ENCODE measurements around the gene OPCML.

OPCML gene

GRCh38 chr11:133153031-133153430, 379.3 kb downstream of the OPCML start:
- in situ Hi-C loops (cut with HindIII; ENCODE audit: low sequenced_read_pairs), result no loop called here

DNA sequence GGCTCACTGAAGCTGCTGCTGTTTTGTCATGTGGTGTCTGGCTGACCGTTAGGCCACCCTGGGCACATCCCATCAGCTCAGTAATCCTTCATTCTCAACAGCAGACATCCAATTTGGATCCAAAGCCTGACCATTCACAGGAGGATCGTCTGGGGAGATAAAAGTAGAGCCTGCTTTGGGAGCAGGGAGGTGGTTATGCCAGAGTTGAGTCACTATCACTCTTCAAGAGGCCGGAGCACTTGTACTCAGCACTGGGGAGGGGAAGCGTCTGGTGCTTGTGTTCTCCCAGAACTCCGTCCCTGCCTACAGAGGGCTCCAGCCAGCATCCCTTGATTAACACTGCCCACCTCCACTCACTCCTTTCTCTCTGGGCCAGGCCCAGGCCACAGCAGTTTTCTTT, 382.6 kb downstream of the OPCML start:
- in situ Hi-C loops (cut with HindIII; ENCODE audit: low sequenced_read_pairs), result no loop called here

DNA sequence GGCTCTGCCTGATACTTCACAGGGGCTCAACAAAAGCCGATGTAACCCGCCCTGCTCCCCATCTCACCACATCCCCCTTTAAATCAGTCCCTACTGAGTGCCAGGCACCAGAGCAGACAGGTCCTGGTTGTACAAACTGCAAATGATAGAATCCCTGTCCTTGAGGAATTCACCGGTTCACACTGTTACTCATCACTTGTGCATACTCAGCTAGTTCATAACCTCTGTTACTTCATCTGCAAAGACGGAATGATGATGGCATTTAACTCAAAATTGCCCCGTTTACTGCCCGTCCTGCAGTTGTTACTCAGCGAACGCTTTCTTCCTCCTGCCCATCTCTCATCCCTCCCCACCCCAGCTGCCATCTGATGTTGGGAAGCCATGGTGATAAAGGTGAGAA, 384.7 kb downstream of the OPCML start:
- in situ Hi-C loops (cut with HindIII; ENCODE audit: low sequenced_read_pairs), result no loop called here

GRCh38 chr11:133146697-133147306, 385.5 kb downstream of the OPCML start:
- in situ Hi-C loops (cut with HindIII; ENCODE audit: low sequenced_read_pairs), result no loop called here

GRCh38 chr11:133137939-133138338, 394.4 kb downstream of the OPCML start:
- in situ Hi-C loops (cut with HindIII; ENCODE audit: low sequenced_read_pairs), result no loop called here

GRCh38 chr11:133137270-133137669, 395.0 kb downstream of the OPCML start:
- in situ Hi-C loops (cut with HindIII; ENCODE audit: low sequenced_read_pairs), result no loop called here

GRCh38 chr11:133136376-133136775, 395.9 kb downstream of the OPCML start:
- in situ Hi-C loops (cut with HindIII; ENCODE audit: low sequenced_read_pairs), result no loop called here

GRCh38 chr11:133134314-133135173, 397.8 kb downstream of the OPCML start:
- in situ Hi-C loops (cut with HindIII; ENCODE audit: low sequenced_read_pairs), result no loop called here

DNA sequence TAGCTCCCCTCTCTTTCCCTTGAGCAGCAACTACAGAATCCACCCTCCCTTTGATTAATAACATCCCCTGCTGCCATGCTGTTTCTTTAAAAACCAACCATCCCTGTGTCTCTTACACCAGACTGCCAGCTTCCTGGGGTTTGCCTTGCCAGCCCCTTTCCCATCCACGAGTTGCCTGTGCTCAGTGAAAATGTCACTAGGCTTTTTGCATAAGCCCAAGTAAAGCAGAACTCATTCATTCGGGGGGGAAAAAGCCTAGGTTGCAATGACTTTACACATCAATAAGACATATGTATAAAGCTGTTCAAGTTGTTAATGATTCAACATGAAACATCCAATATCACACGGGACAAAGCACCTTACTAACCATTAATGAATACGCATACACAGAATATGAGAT, 398.7 kb downstream of the OPCML start:
- in situ Hi-C loops (cut with HindIII; ENCODE audit: low sequenced_read_pairs), result no loop called here

- in situ Hi-C loops (cut with HindIII; ENCODE audit: low sequenced_read_pairs), result no loop called here
These were observed 399.3 kb downstream of the OPCML start for GRCh38 chr11:133133050-133133449.

DNA sequence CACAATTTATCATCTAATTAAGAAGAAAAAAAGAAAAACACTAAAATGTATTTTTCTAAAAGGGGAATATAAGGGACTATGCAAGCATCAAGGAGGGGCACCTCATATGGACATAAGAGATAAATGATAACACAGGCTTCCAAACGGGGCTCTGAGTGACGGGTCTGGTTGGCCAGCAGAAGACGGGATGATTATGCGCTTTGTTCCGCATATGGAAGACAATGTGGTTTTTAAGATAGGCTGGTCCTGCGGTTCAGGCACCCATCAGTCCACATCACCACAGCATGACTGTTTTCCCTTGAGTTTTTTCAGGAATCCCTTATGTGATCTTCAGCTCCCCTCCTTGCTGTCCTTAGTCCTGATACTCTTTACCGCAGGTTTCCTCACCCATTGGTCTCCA, 404.6 kb downstream of the OPCML start:
- in situ Hi-C loops (cut with HindIII; ENCODE audit: low sequenced_read_pairs), result no loop called here

DNA sequence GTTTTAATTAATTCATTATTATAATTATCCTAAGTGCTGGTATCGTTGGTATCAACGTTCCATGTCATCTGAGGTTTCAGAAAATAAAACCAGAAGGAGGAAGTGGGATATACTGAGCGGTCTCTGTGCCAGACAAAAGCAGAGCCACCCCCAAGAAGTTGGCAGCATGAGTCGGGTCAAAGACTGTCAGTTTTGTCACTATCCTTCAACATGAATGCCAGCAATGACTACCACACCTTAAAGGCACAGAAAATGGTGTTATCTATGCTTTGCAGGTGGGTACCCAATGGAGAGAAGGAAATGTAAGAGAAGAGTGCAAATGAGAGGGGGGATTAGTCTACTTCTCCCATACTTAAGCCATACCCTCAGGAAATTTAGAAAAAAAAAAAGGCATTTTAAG, 408.5 kb downstream of the OPCML start:
- in situ Hi-C loops (cut with HindIII; ENCODE audit: low sequenced_read_pairs), result no loop called here

DNA sequence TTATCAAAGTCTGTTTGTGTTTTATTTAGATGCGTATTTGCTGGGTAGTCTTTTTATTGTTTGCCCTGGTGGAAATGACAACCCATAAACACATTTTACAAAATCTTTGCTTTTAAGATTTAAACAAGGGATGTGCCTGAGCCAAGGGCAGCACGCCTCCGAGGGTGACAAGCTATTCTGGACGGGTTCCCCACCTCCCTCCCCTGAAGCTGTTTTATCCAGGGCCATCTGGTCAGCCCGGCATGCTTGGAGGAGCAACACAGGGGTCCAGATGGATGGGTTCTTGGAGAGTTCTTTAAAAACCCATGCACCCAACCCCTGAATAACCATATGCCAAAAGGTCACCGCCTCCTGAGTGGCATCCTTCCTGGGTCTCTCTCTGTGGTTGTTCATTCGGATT, 408.9 kb downstream of the OPCML start:
- in situ Hi-C loops (cut with HindIII; ENCODE audit: low sequenced_read_pairs), result no loop called here

DNA sequence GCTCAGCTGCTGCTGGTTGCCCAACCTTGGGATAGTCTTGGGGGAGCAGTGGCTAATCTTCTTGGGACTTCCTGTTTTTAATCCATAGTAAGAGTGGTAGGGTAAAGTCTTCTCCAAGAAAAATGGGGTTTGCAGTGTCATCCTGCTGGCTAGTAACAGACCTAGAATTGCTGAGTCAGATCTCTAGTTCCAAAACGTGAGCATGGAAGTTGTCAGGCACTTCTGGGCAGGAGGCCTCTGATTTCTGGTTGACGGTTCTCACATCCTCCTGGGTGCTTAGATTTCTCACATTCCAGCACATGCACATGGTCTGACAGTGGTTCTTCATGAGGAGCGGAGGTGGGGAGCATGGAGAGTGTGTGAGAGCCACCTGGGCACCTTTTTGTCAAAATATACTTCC, 410.0 kb downstream of the OPCML start:
- in situ Hi-C loops (cut with HindIII; ENCODE audit: low sequenced_read_pairs), result no loop called here

DNA sequence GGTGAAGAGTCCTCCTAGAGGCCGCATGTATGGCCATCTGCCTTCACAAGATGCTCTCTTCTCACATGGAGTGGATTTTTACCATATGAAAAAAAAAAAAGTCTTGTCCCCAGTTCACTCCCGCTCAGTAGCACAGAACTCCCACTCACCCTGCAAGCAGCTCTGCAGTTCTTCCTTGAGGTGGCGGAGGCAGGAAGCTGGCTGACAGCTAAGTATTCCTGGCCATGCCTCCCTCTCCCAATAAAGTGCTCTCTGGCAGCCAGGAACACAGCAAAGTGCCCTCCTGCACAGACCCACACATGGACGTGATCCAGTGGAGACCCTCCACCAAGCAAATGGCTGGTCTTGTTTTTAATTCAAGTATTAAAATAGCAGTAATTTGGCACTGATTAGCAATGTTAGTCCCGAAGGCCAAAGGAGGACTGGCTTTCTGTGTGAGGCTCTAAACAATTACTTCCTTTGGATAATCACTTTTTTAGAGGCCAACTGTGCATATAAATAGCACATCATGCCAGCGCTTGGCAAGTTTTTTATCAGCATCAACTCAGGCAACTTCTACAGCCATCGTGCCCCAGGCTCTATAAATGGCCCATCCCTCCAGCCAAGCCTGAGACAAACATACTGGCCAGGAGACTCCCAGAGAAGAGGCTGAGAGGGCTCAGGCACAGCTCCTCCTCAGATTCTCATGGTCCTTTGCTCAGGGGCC, 413.6 kb downstream of the OPCML start:
- in situ Hi-C loops (cut with HindIII; ENCODE audit: low sequenced_read_pairs), result no loop called here

- in situ Hi-C loops (cut with HindIII; ENCODE audit: low sequenced_read_pairs), result no loop called here
These were observed 417.2 kb downstream of the OPCML start for GRCh38 chr11:133115099-133115498.

- in situ Hi-C loops (cut with HindIII; ENCODE audit: low sequenced_read_pairs), result no loop called here
These were observed 424.5 kb downstream of the OPCML start for GRCh38 chr11:133107763-133108162.

- in situ Hi-C loops (cut with HindIII; ENCODE audit: low sequenced_read_pairs), result no loop called here
These were observed 425.2 kb downstream of the OPCML start for GRCh38 chr11:133107136-133107535.

DNA sequence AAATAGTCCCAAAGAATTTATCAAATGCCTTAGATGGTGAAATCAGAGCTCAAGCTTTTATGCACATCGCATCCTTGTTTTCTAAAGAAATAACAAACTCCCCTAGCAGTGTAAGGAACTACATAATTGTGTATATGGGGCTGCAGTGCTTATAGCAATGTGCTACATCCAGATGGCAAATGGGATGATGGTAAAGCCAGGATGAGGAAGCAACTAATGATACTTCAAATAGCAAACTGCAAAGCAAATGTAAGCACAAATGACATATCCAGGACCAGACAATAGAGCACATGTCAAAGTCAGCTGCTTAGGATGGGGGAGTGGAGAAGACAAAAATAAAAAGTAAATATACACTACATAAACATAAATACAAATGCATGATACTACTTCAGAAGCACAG, 425.9 kb downstream of the OPCML start:
- in situ Hi-C loops (cut with HindIII; ENCODE audit: low sequenced_read_pairs), result no loop called here

DNA sequence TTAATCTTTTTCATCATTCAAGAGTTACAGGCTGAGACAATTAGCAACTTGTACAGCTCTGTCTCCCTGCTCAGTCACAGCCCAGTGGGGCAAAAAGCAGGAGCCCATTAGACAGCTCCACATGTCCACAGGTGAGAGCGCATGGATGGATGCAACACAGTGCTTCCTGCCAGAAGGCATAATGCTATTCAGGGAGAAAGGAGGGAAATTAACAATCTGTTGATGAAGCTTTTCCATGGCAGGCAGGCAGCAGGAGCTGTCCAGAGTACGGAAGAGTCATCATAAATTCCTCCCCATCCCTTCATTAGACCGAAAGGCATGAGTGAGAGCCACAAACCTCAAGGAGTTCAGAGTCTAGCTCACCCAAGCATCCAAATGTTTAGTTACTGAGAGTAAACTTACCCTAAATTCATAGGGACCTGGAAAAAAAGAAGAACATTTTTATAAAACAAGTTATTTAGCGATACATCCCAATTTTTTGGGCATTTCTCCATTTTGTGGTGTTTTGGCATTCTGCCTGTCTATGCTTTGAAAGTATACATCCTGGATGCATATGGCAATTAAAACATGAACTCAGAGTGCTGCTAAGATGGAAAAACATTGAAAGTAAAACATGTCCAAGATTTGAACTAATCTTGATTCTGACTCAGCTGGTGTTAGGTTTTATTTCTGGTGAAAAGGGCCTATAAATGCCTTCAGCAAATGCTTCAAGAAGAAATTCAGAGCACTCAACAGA, 428.1 kb downstream of the OPCML start:
- in situ Hi-C loops (cut with HindIII; ENCODE audit: low sequenced_read_pairs), result no loop called here

DNA sequence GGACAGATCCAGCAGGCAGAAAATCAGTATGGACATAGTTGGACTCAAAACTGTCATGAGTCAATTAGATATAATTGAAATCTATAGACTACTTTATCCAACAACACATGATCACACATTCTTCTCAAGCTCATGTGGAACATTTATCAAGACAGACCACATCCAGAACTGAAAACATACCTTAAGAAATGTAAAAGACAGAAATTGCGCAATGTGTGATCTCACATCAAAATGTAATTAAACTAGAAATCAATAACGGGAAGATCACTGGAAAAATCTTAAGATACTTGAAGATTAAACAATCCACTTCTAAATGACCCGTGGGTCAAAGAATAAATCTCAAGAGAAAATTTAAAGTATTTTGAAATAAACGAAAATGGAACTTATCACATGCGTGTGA, 435.3 kb downstream of the OPCML start:
- in situ Hi-C loops (cut with HindIII; ENCODE audit: low sequenced_read_pairs), result no loop called here

Data from DLD1 (cell line).